Activated CD8-positive, alpha-beta memory T cell treated with anti-CD3 and anti-CD28 coated beads for 4 hours (primary cell): Measurements from ENCODE around the gene OLFM1.
"Not testable (repeated sequence)": the region's sequence is repeated elsewhere in the genome, so short reads cannot be mapped to it uniquely, and the experiment has no call there.

ENCODE experiments used
- DNase-seq, 2 donors: peaks; one replicate each; pipeline ENCODE4 v3.0.0-alpha.2; 2020; ENCODE audit warnings: low read depth in 2 of 2

The OLFM1 gene

DNA sequence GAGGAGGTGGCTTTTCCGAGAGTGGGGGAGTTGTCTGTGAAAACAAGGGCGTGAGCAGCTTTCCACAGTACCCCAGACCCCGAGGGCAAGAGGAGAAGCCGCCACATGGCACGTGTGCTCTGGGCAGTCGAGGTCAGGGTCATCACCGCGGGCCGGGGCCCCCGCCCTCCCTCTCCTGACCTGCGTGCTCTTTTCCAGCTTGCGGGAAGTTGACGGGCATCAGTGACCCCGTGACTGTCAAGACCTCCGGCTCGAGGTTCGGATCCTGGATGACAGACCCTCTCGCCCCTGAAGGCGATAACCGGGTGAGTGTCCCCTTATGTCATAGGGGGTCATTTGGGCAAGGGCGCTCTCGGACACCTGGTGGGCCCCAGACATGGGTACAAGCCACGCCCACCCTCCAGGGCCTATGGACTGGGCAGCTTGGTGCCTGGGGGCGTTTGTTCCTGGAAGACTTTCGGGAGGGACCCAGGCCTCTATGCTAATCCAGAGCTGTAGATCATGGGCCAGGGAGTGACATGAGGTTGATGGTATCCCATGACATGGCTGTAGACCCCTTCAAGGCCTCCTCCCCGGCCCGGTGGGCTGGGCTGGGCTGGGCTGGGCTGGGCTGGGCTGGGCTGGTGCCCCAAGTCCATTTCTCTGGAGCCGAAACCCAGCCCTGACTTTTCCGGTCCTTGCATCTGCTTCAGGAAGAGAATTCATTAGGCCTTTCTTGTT is 19.2 kb downstream of the OLFM1 start:
- no peak for DNase-seq

- DNase-seq: no peak
These were observed 20.2 kb downstream of the OLFM1 start for GRCh38 chr9:135107581-135108235.

DNA sequence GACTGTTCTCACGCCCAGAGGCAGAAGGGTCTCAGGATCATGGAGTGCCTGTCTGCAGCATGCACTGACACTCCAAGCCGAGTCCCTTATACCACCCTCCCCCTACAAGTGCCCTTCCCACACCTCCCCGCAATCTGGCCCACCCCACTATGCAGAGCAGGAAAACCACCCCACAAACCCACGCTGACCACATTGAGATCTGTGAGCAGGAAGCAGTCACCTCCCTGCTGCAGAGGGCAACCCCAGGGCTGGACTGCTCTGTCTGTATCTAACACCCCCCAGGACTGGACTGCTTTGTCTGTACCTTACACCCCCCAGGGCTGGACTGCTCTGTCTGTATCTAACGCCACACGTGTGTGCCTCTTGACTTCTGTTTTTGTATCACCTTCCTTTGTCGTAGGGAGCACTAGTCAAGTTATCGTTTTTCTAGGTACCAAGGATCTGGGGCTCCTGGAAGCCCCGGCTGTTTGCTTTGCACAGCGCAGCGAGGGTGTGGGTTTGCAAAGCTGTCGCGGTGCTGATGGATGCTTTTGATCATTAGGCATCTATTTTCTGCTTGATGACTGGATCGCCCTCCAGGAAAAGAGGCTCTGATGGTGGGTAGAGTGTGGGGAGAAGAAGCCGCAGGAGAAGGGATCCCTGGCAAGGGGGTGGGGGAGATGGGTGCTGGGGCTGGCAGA is 21.5 kb downstream of the OLFM1 start:
- DNase-seq: no peak

DNA sequence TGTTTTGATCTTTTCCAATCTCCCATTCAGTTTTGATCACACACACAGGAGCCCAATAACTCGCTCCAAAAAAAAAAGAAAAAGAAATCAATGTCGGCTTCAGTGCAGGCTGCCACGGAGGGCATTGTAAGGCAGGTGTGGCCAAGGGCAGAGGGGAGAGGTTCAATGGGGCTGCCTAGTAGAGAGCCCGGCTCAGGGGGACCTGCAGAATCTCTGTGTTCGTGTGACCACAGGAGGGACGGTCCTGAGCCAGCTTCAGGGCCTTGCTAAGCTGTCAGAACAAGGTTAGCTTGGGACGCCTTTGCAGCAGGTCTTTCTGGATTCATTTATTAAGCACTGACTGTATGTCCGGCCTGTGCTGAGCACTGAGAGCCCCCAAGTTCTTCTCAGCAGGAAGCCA is 22.2 kb downstream of the OLFM1 start:
- DNase-seq: no peak

DNA sequence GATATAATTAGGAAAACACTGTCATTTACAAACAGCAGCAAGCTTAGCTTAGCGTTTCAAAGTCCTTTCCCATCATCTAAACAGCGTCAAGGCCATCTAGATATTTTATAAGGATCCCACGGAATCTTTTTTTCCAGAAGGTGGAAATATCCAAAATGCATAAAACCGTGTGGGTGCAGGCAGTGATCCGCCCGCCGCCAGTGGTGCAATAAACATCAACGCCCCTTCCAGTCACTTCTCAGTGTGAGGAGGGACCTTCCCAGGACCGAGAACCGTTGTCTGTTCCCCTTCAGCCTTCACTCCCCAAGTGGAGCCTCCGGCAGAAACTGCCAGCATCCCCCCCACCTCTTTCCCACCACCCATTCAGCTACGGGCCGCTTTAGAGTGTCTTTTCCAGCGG is 22.9 kb downstream of the OLFM1 start:
- no peak for DNase-seq

DNA sequence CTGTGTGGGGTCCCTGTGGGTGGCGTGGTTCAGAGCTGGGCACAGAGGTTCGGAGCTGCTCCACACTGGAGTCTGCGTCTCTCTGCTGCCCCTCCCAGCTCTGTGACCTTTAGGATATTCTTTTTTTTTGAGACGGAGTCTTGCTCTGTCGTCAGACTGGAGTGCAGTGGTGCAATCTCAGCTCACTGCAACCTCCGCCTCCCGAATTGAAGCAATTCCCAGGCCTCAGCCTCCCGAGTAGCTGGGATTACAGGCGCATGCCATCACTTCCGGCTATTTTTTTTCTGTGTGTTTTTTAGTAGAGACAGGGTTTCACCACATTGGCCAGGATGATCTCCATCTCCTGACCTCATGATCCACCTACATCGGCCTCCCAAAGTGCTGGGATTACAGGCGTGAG is 24.1 kb downstream of the OLFM1 start:
- DNase-seq: not testable (repeated sequence)

DNA sequence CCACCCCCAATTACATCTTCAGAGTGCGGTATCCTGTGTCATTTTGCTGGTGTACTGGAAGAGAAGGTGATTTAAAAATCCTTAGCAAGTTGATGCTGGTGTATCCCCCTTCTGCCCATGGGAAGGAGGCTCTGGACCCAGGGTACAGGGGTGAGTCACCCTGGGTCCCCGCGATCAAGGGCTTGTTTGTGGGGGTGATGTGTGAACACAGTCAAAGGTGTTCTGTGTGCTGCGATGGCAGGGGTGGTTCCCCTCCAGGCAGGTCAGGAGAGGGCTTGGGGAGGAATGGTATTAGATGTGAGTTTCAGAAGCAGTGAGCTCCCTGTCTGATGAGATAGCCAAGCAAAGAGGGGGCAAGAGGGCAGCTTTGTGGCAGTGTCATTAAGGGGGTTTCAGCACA is 28.9 kb downstream of the OLFM1 start:
- DNase-seq: no peak

DNA sequence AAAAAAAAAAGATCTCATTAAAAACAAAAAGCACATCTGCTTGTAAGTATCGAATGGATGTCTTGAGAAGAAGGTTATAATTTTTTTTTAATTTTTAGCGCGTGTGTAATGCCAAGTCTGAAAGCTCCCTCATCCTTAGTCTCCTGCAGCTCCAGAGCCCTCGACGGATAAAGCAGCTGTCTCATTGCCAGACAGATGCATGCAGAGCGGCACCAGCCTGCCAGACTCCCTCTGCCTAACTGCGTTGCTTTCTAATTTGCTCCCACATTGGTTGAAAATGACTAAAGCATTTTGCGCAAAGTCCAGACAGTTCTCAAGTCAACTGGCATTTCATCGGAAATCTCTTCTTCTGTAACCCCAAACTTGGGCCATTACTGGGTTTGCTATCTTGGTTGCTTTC is 29.4 kb downstream of the OLFM1 start:
- no peak for DNase-seq

DNA sequence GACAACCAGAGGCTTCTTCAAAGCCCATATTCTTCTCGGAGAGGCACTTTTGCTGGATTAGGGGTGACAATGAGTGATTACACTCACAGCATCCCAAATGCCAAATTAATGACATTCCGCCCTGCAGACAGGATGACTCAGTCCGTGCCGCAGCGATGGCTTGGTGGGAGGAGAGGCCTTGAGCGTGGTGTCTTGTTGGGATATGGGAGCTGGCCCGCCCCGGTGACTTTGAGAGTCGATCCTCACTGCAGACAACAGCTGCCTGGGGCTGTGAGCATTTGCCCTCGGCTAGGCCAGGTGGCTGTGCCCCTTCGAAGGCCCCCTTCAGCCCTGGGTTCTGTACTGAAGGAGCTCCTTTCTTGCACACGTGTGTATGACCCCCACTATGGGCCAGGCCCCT is 29.8 kb downstream of the OLFM1 start:
- DNase-seq: no peak

GRCh38 chr9:135119496-135120064 is 32.1 kb downstream of the OLFM1 start:
- DNase-seq: no peak

DNA sequence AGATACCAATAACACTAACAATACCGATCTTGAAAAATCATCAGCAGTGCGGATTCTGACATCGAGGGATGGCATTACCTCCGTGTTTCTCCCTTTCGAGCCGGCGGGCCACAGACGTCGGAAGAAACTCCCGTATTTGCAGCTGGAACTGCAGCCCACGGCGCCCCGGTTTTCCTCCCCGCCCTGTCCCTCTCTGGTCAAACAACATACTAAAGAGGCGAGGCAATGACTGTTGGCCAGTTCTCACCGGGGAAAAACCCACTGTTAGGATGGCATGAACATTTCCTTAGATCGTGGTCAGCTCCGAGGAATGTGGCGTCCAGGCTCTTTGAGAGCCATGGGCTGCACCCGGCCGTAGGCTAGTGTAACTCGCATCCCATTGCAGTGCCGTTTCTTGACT is 32.8 kb downstream of the OLFM1 start:
- DNase-seq: no peak

DNA sequence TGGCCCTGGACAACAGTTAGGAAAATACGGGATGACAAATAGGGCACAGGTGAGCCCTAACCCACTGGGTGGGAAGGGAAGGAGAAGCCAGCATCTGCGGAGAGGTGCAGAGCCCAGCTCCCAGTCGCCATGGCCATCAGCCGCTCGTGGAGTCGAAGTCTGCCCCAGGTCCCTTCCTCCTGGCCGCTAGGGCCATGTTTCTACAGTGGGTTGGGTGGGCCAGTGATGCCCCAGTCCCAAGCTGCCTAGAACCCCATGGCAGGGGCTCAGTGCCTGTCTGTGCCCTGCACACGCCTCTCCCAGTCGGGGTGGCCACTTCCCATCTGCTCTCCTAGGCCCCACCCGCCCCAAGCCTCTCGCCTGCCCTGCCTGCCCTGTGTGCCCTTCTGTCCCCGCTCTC is 34.8 kb downstream of the OLFM1 start:
- DNase-seq: no peak

GRCh38 chr9:135123126-135123772 is 35.8 kb downstream of the OLFM1 start:
- no peak for DNase-seq

- no peak for DNase-seq
These were observed 36.3 kb downstream of the OLFM1 start for GRCh38 chr9:135123773-135124134.

DNA sequence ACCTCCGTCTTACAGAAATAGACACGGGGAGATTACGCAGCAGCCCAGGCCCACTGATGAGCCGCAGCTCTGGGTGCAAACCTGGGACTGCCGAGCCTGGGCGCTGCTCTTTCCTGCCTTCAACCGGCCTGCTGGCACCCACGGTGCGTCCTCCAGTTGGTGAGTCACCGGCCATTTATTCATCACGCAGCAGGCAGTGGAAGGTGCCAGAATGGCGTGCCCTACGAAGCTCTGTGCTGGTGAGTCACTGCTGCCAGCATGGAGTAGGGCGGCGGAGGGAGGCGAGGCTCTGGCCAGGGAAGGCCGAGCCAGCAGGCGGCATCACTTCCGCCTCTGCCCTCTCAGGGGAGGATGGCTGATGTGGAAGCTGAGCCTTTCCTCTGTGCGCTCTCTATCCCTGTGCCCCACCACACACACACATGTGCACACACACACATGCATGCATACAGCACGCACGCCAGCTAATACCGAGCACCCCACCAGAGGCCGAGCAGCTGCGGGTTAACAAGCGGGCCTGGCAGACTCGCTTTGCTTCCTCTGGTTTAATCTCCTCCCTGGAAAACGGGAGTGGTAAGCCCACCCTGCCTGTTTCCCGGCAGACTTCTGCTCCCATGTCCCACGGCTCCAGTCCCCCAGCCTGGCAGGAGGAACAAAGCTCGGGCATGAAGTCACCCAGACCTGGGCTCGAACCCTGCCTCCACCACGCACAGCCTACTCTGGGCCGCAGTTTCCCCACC is 39.2 kb downstream of the OLFM1 start:
- DNase-seq: no peak

- no peak for DNase-seq
These were observed 40.5 kb downstream of the OLFM1 start for GRCh38 chr9:135127718-135128670.

DNA sequence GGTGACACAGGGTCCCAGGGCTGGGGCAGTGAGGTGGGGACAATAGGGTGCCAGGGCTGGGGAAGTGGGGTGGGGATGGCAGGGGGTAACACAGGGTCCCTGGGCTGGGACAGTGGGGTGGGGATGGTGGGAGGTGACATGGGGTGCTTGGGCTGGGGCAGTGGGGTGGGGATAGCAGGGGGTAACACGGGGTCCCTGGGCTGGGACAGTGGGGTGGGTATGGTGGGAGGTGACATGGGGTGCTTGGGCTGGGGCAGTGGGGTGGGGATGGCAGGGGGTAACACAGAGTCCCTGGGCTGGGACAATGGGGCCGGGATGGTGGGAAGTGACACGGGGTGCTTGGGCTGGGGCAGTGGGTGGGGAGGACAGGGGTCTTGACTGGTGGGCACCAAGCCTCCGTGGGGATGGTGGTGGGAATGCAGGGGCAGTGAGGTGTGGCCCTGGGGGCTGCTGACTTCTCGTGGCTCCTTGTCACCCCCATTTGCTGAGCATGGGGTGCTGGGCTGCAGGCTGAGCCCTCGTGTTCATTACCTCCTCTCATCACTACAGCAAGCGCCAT is 41.7 kb downstream of the OLFM1 start:
- DNase-seq: no peak

GRCh38 chr9:135130207-135130976 is 42.9 kb downstream of the OLFM1 start:
- DNase-seq: no peak

DNA sequence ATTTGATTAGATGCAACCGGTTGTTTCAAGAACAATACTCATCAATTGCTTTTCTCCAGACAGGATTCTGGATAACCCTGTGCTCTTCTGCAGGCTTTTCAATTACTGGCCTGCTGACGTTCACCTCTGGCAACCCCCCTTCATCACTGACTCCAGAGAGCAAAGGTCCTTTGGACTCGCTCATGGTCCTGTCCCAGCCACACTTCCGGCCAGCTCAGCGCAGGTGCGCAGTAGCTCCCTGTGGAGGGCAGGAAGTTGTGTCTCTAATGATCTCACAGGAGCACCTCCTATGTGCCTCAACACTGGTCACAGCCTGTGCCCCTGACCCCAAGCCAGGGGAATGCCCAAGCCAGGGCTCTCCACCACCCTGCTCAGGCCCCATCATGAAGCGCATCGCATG is 44.0 kb downstream of the OLFM1 start:
- no peak for DNase-seq
